GM19397 (cell line): ENCODE data around the gene HESX1.

Experiments
- ATAC-seq: cut with Tn5 transposase; IDR thresholded peaks from one replicate; pipeline ENCODE4 v1.9.1; 2021; ENCODE audit warnings: mild to moderate bottlenecking, moderate library complexity; ENCODE audit not compliant: unreplicated experiment

The HESX1 gene

DNA sequence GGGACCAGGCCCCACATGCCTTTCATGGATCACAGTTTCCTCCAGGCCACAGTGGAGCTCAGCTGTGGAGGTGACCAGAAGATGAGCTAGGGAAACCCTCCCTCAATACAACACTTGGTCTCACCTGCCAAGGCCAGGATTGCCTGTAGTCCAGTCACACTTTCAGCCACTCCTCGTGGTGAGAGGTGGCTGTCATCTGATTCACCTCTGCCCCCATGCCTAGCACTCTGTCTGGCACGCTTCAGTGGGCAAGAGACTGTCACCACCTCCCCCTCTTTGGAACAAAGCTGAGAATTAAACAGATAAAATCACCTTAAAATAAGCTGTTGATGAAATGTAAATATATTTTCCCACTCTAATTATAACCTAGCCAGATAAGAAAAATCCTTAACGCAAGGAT, 30.7 kb downstream of the HESX1 start:
- ATAC-seq, result no peak

- ATAC-seq, result no peak
These were observed 31.6 kb downstream of the HESX1 start for GRCh38 chr3:57168151-57168550.

- no peak for ATAC-seq
These were observed 33.1 kb downstream of the HESX1 start for GRCh38 chr3:57166660-57167059.

- no peak for ATAC-seq
These were observed 34.1 kb downstream of the HESX1 start for GRCh38 chr3:57165641-57166040.

DNA sequence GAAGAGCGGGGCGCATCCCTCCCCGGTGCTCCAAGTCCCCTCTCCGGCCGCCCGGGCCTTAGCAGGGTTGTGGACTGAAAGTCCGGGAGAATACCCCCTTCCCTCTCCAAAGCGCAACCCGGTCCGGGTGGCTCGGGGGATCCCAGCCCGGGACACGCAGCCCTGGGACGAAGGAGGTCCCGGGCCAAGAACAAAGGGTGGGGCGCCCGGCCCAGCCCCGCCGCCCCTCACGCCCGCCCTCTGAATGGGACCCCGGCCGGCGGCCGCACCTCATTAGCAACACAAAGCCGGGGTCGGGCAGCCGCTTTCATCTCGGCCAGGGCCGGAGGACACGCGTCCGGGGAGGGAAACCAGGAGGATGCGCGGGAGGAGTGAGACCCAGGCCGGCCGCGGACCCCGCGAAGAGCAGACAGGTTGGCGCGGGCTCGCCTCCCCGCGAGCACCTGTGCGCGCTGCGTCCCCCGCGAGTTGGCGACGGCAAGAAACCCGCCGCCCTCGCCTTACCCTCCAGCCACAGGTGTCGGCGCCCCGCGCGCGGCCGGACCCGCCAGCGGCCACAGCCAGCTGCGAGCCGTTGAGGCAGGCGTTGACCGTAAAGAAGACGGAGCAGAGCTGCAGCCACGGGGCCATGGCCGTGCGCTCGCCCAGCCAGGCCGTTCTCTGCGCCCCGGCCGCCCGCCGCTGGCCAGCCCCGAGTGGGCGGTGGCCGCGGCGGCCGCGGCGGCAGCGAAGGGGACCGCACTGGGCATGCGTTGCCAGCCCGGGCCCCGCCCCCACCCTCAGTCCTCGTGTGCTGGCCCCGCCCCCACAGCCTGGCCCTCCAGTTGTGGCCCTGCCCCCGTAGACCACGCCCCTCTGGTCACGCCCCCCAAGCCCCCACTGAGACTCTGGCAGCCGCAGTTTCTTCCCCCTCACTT, 34.9 kb downstream of the HESX1 start, which contains the start of gene IL17RD:
Gene IL17RD, minus strand, starts transcription at position 697 of the 917 bp plus-strand sequence. Its CDS starts 67 bp downstream, at position 630.
- ATAC-seq, result peak; percentile 56

- ATAC-seq, result peak; percentile 8
These were observed 35.5 kb downstream of the HESX1 start for GRCh38 chr3:57164217-57164656.

DNA sequence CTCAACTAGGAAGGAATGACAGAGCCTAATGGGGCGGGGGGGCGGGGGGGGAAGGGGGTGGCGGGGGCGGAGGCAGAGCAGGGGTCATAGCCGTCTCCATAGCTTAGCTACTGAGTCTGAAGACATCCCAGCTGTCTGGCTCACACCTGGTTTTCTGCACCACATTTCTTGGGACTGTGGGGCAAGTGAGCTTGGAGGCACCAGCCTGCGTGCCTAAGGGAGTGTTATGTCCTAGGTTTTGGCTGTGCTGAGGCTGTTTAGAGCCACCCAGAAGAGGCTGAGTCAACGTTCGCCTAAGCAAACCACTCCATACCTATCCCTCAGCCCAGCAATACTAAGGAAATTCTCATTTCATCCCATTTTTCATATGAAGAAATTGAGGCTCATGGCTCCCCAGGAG, 36.0 kb downstream of the HESX1 start:
- ATAC-seq, result no peak

DNA sequence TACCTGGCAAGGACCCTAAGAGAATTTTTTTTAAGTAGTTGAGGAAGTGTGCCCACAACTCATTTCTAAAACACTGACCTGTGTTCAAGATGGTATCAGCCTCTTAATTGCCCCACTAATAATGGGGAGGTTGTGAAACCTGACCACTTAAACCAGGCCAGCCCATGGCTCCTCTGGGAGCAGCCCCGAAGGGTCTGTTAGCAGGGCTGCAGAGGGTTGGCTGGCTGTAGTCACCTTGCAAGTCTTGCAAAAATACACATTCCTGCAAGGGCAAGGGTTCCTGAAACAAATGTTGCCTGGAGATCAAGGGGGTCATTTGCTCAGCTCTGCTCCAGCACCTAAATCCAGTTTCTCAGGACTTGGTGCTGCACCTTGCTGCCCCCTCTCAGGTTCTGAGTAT, 37.9 kb downstream of the HESX1 start:
- ATAC-seq, result no peak

GRCh38 chr3:57160765-57161538, 38.8 kb downstream of the HESX1 start:
- no peak for ATAC-seq

DNA sequence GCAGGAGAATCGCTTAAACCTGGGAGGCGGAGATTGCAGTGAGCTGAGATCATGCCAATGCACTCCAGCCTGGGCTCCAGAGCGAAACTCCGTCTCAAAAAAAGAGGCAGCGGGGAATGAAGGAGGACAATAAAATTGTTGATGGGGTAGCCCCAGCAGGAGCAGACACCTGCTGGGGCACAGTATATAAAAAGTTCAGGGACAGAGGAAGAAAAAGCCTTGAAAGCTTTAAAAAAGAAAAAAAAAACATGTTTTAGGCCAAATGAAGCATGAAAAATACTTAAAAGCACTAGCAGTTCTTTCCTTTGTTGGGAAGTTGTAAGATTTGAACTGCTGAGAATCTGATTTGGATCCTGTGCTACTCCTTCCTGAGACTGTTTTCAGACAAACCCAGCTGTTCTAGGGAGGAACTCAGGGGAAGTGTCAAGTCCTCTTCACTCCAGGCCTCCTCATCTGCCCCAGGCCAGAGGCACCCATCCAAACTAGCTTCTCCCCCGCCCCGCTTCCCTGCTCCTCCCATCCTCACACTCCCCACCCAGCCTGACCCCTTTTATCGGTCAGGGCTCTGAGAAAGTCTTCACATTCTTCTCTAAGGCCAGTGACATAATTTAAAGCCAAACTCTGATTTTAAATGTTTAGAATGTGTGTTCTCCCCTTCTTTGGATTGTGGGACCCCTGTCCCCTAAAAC, 39.6 kb downstream of the HESX1 start:
- ATAC-seq, result no peak

DNA sequence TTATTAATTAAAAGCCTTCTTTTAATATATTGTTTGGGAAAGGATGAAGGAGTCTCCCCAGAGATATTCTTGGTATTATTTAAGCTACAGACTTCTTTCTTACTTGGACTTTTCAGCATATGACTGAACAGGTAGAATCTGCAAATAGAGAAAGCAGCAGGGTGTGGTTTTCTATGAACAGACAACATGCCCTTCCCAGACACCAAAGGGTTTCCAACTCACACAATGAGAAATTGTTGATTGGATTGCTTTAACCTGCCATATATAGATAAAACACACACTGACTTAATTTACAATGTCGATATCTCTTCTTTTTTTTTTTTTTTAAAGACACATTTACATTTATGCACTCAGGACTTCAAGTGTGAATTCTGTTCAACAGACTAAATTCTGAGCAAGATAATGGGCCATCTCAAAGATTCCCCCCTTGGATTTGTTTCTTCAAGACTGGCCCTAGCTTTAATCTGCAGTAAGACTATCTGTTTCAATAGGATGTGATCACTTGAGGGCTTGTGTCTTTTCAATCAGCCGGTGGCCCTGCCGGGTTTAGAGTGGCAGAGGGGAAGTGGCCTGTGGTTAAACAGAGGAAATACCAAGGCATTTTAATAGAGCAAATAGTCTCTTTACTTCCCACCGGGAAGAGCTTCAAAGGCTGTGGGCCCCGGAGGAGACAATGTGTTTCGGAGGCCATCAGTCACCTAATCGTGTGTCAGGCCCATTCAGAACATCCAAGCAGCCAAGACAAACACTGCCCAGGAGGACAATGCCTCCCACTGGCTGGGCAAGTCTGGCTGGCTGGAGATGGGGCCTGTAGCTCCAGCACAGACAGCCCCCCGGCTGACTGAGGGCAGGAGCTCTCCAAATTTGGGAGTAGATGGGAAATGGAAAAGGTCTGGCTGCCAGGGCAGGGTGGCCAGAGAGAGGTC, 40.7 kb downstream of the HESX1 start:
- ATAC-seq, result no peak

GRCh38 chr3:57158325-57158724, 41.5 kb downstream of the HESX1 start:
- no peak for ATAC-seq

- ATAC-seq, result no peak
These were observed 42.2 kb downstream of the HESX1 start for GRCh38 chr3:57157545-57157944.

DNA sequence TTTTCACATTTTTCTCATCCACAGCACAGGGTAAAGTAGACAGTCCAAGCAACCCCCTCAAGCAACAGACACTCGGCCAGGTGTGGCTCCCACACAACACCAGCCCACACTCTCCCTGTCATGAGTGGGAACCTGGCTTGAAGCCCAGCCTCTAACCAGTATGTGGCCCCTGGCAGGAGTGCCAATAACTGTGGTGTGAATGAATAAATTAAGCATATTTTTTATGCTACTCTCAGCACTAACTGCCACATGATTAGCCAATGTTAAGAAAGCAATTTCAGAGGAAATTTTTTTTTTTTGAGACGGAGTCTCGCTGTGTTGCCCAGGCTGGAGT, 44.5 kb downstream of the HESX1 start:
- no peak for ATAC-seq

GRCh38 chr3:57154470-57155309, 45.1 kb downstream of the HESX1 start:
- ATAC-seq, result no peak

- ATAC-seq, result no peak
These were observed 47.3 kb downstream of the HESX1 start for GRCh38 chr3:57152151-57153143.

GRCh38 chr3:57151749-57152148, 48.0 kb downstream of the HESX1 start:
- no peak for ATAC-seq

- ATAC-seq, result no peak
These were observed 48.7 kb downstream of the HESX1 start for GRCh38 chr3:57151021-57151449.
